Astrocyte (in vitro differentiated cells and primary cell): Measurements from ENCODE around the gene OSBPL5. TPM values are rescaled to one million over a fixed set of nuclear protein-coding genes. Genes with fewer than 3 reads are reported as not detected.

Experiments
- DNase-seq: peaks from one replicate; pipeline ENCODE4 v3.0.0-alpha.2; 2010; ENCODE audit warnings: low read depth
- FAIRE-seq: peaks from 2 replicates; lab custom pipeline; 2011; peaks lifted over from hg19 to GRCh38; lab: Jason Lieb, UNC
- H2AFZ ChIP-seq: 2 replicates; pipeline ENCODE4 v1.6.0; 2012; ENCODE audit warnings: low read depth, low read length, inconsistent platforms
- H3K27ac ChIP-seq: 2 replicates; pipeline ENCODE4 v1.5.1; 2011; ENCODE audit warnings: low read depth, low read length, inconsistent platforms
- H3K27me3 ChIP-seq: 2 replicates; pipeline ENCODE4 v1.6.0; 2011; ENCODE audit warnings: low read length, inconsistent platforms; ENCODE audit not compliant: insufficient read depth
- H3K36me3 ChIP-seq: 2 replicates; pipeline ENCODE4 v1.5.1; 2011; ENCODE audit warnings: low read length, inconsistent platforms; ENCODE audit not compliant: insufficient read depth
- H3K4me1 ChIP-seq: 2 replicates; pipeline ENCODE4 v1.5.1; 2011; ENCODE audit warnings: low read length, inconsistent platforms; ENCODE audit not compliant: insufficient read depth
- H3K4me2 ChIP-seq: 2 replicates; pipeline ENCODE4 v1.6.0; 2012; ENCODE audit warnings: low read length, inconsistent platforms
- H3K4me3 ChIP-seq: 2 replicates; pipeline ENCODE4 v1.5.1; 2011; ENCODE audit warnings: low read depth, mild to moderate bottlenecking, low read length, inconsistent platforms; ENCODE audit not compliant: insufficient read depth
- H3K79me2 ChIP-seq: 2 replicates; pipeline ENCODE4 v1.6.0; 2012; ENCODE audit warnings: mild to moderate bottlenecking, low read length, inconsistent platforms; ENCODE audit not compliant: insufficient read depth
- H3K9ac ChIP-seq: 2 replicates; pipeline ENCODE4 v1.6.0; 2012; ENCODE audit warnings: mild to moderate bottlenecking, low read length, inconsistent platforms
- H3K9me3 ChIP-seq: 2 replicates; pipeline ENCODE4 v1.5.1; 2012; ENCODE audit warnings: low read depth, mild to moderate bottlenecking, low read length, inconsistent platforms; ENCODE audit not compliant: insufficient read depth
- H4K20me1 ChIP-seq: 2 replicates; pipeline ENCODE4 v1.6.0; 2012; ENCODE audit warnings: low read length, inconsistent platforms; ENCODE audit not compliant: insufficient read depth
- H3K27ac Mint-ChIP-seq: one replicate; pipeline ENCODE4 v1.8.0; 2021; ENCODE audit warnings: mild to moderate bottlenecking, mixed read lengths; ENCODE audit not compliant: unreplicated experiment
- H3K27me3 Mint-ChIP-seq: one replicate; pipeline ENCODE4 v1.8.0; 2021; ENCODE audit warnings: low read depth, mixed read lengths; ENCODE audit not compliant: unreplicated experiment
- H3K36me3 Mint-ChIP-seq: one replicate; pipeline ENCODE4 v1.8.0; 2021; ENCODE audit warnings: low read depth, mixed read lengths; ENCODE audit not compliant: unreplicated experiment
- H3K4me1 Mint-ChIP-seq: one replicate; pipeline ENCODE4 v1.8.0; 2021; ENCODE audit warnings: low read depth, mixed read lengths; ENCODE audit not compliant: unreplicated experiment
- H3K4me3 Mint-ChIP-seq: one replicate; pipeline ENCODE4 v1.8.0; 2021; ENCODE audit warnings: mild to moderate bottlenecking, moderate library complexity, mixed read lengths; ENCODE audit not compliant: unreplicated experiment
- H3K9me3 Mint-ChIP-seq: one replicate; pipeline ENCODE4 v1.8.0; 2021; ENCODE audit warnings: mild to moderate bottlenecking, mixed read lengths; ENCODE audit not compliant: unreplicated experiment
- CTCF ChIP-seq: IDR thresholded peaks from 2 replicates; pipeline ENCODE4 v1.5.1; 2011; ENCODE audit warnings: low read depth, mild to moderate bottlenecking, inconsistent platforms, low read length, moderate library complexity; ENCODE audit not compliant: insufficient read depth
- EZH2 ChIP-seq: IDR thresholded peaks from 2 replicates; pipeline ENCODE4 v1.6.1; 2012; ENCODE audit warnings: mild to moderate bottlenecking, low read length, inconsistent platforms; ENCODE audit not compliant: insufficient read depth
- total RNA-seq: library from RNA; stranded (reverse); gene quantifications from 2 replicates; pipeline ENCODE4 v1.2.1, GENCODE V29; 2021

Gene OSBPL5
- total RNA-seq, 1 donor from 2014 or later: 29.0 TPM

GRCh38 chr11:3123761-3124733 lies 41.1 kb downstream of the OSBPL5 start:
- no peaks in the 10 kb centered on the region for H3K9me3 ChIP-seq
- no peaks in the 10 kb centered on the region for H3K27me3 ChIP-seq
- H3K27ac ChIP-seq: peak overlapping the region; percentile 61
- FAIRE-seq: peak; percentile 88
- DNase-seq: peak; percentile 93
- H3K79me2 ChIP-seq: no peaks in the 10 kb centered on the region
- no peaks in the 10 kb centered on the region for H3K4me1 Mint-ChIP-seq
- H3K4me3 ChIP-seq: no peak overlapping the region
- no peak overlapping the region for H3K27ac Mint-ChIP-seq
- no peak overlapping the region for H3K4me3 Mint-ChIP-seq
- H3K9me3 Mint-ChIP-seq: no peaks in the 10 kb centered on the region
- TF ChIP-seq EZH2 (no peak), CTCF (no peak)
- H3K27me3 Mint-ChIP-seq: no peaks in the 10 kb centered on the region
- no peak overlapping the region for H2AFZ ChIP-seq
- H3K9ac ChIP-seq: peak overlapping the region; percentile 49
- peaks cover 4% of the 10 kb centered on the region for H3K36me3 Mint-ChIP-seq
- peak overlapping the region; percentile 29 for H3K4me2 ChIP-seq
- peaks cover 21% of the 10 kb centered on the region for H4K20me1 ChIP-seq
- peaks cover 13% of the 10 kb centered on the region for H3K4me1 ChIP-seq
- H3K36me3 ChIP-seq: no peaks in the 10 kb centered on the region

GRCh38 chr11:3123305-3123704 lies 41.8 kb downstream of the OSBPL5 start:
- no peaks in the 10 kb centered on the region for H3K4me1 Mint-ChIP-seq

More at GRCh38 chr11:3123305-3123704, 41.8 kb downstream of the OSBPL5 start:
- no peak overlapping the region for H3K9ac ChIP-seq
- no peak overlapping the region for H3K4me3 Mint-ChIP-seq
- no peak for TF ChIP-seq EZH2
- no peak for TF ChIP-seq CTCF
- FAIRE-seq (no peak), DNase-seq (peak; percentile 9)
- H3K4me2 ChIP-seq: no peak overlapping the region
- H3K4me3 ChIP-seq: no peak overlapping the region
- no peak overlapping the region for H3K27ac ChIP-seq
- H3K27me3 Mint-ChIP-seq: no peaks in the 10 kb centered on the region
- H3K36me3 ChIP-seq: no peaks in the 10 kb centered on the region
- no peaks in the 10 kb centered on the region for H3K79me2 ChIP-seq
- no peaks in the 10 kb centered on the region for H3K9me3 Mint-ChIP-seq
- no peak overlapping the region for H3K27ac Mint-ChIP-seq
- H3K4me1 ChIP-seq: peaks cover 13% of the 10 kb centered on the region
- no peaks in the 10 kb centered on the region for H3K27me3 ChIP-seq
- H3K9me3 ChIP-seq: no peaks in the 10 kb centered on the region
- no peak overlapping the region for H2AFZ ChIP-seq
- peaks cover 4% of the 10 kb centered on the region for H3K36me3 Mint-ChIP-seq
- H4K20me1 ChIP-seq: peaks cover 21% of the 10 kb centered on the region
